ES-I3 (cell line): ENCODE results near the gene TSPAN4.

Experiments used
- H3K36me3 ChIP-seq: 2 replicates; pipeline ENCODE4 v1.6.1; 2013; ENCODE audit warnings: mild to moderate bottlenecking, low read length, control low read depth, moderate library complexity; ENCODE audit not compliant: insufficient read depth
- H3K4me1 ChIP-seq: 2 replicates; pipeline ENCODE4 v1.6.1; 2013; ENCODE audit warnings: mild to moderate bottlenecking, control low read depth, low read length; ENCODE audit not compliant: insufficient read depth
- H3K9ac ChIP-seq: 2 replicates; pipeline ENCODE4 v1.6.1; 2013; ENCODE audit warnings: low read depth, mild to moderate bottlenecking, low read length, moderate library complexity
- H3K9me3 ChIP-seq: 2 replicates; pipeline ENCODE4 v1.6.1; 2013; ENCODE audit warnings: mild to moderate bottlenecking, low read length, moderate library complexity; ENCODE audit not compliant: control insufficient read depth, insufficient read depth

Gene TSPAN4

DNA sequence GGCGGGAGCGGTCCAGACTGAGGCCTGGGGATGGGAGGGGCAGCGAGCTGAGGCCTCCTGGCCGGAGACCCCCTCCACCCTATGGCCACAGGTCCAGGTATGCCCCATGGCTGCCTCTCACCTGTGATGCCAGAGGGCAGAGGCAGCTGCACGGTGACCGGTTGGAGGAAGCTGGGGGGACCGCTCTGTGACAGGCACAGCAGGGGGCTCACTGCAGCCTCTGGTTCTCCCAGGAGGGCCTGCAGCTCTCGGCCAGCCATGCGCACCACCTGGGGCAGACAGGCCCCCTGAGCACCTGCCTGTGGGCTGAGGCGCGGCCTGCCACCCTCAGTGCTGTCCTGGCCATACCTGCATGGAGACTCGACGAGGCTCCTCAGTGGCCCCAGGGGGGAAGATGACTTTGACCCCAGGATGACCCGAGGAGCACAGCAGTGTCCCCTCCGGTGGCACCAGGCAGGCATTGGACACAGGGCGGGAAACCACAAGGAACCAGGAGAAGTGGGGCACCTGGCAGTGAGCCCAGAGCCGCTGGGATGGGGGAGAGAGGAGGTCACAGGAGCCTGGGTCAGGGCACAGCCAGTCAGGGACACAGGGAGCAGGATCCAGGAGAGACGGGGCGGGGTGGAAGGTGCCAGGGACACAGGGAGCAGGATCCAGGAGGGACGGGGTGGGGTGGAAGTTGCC is 41.4 kb upstream of the TSPAN4 start:
- H3K36me3 ChIP-seq, result peaks cover 8% of the 10 kb centered on the region
- H3K9ac ChIP-seq, result no peak overlapping the region
- H3K9me3 ChIP-seq, result no peaks in the 10 kb centered on the region
- peaks cover 5% of the 10 kb centered on the region for H3K4me1 ChIP-seq

DNA sequence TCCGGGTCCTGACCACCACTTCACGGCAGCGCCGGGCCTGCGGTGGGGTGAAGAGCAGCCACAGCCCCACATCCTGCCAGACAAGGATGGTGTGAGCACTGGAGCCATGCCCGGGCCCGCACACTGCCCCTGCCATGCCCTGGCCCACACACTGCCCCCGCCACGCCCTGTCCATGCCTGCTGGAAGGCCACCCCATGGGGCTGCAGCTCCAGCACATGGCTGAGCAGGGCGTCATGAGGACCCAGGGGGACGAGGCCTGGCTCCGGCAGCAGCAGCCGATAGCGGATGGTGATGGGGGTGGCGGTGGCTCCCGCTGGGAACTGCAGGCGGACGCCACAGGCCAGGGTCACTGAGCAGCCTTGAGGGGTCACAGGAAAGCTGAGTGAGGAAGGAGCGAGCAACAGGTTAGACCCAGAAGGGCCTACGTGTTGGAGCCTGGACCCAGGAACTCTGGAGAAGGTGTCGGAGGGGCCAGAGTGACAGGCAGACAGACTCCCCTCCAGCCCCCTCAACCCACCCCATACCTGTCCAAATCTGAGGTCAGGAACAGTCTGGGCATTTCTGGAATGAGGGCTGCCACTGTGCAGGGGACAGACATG is 40.5 kb upstream of the TSPAN4 start:
- Histone ChIP-seq H3K36me3 (peaks cover 8% of the 10 kb centered on the region), H3K4me1 (no peaks in the 10 kb centered on the region; the same call in 1 of the 2 replicates), H3K9ac (no peak overlapping the region), H3K9me3 (no peaks in the 10 kb centered on the region)

DNA sequence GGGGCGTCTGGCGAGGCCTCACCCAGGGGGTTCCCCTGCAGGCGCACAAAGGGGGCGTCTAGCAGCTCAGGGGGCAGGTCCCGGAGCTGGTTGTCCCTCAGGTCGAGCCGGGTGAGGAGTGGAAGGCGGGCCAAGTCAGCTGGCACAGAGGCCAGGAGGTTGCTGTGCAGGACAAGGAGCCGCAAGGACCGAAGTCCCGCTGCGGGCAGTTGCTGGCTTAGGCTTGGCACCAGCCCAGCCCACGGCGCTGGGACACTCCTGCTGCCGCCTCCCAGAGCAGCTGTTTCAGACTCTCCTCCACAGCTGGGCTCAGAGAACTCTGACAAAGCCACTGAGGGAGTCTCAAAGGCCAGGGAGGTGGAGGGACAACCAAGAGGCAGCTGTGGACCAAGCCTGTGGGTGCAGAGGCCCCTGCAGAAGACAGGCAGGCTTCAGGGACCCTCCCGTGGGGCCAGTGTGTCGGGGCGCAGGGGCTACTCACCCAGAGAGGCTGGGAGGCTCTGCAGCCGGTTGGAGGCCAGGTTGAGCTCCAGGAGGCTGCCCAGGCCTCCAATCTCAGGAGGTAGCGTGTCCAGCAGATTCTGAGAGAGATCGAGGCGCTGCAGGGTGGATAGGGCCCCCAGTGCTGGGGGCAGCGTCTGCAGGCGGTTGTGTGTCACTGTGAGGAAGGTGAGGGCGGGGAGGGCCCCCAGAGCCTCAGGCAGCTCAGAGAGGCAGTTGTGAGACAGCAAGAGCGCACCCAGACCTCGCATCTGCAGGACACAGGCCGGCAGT is 39.8 kb upstream of the TSPAN4 start:
- Histone ChIP-seq H3K9ac (no peak overlapping the region), H3K36me3 (peaks cover 8% of the 10 kb centered on the region), H3K9me3 (no peaks in the 10 kb centered on the region), H3K4me1 (no peaks in the 10 kb centered on the region; the same call in 1 of the 2 replicates)

DNA sequence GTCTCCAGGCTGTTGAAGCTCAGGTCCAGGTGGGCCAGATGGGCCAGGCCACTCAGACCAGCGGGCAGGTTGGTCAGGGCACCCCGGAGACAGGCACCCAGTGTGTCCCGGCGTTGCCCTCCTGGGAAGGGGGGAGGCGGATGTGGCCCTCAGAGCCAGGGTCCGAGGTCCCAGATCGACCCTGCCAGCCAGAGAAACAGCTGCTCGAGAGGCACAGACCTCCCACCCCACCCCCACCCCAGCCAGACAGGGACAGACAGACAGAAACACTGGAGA is 39.2 kb upstream of the TSPAN4 start:
- Histone ChIP-seq H3K9ac (peak overlapping the region; percentile 74; the same call in 1 of the 2 replicates), H3K9me3 (no peaks in the 10 kb centered on the region), H3K36me3 (peaks cover 8% of the 10 kb centered on the region), H3K4me1 (no peaks in the 10 kb centered on the region; the same call in 1 of the 2 replicates)

DNA sequence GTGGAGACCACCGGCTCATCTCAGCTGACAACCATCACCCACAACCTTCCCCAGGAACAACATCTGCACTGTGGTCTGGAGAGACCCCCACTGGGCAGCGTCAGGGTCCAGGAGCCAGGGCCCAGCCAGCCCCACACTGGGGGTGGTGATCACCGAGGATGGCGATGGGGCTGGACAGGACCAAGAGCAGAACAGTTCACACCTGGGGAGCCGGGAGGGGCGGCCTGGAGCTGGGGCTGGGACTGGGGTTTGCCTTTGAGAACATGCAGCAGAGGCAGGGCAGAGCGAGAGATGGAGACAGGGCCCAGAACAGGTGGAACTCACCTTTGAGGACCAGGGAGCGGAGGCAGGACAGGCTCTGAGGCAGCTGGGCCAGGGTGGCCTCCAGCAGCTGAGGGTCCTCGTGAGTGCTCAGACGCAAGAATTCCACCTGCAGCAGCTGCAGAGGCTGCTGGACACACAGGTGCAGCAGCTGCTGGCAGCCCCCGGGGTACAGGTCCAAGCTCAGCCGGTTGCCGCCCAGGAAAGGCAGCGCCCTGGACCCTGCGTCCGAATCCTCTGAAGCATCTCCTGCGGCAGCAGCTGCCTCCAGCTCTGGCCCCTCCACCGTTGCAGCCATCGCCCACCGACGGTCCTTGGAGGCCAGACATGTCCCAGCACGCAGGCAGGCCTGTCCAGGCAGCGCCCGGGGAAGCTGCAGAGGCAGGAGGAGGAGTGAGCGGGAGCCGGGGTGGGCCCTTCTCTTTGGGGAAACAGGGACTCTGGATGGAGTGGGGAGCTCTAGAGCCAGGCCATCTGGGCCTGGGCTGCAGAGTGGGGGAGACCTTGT is 38.7 kb upstream of the TSPAN4 start:
- peaks cover 8% of the 10 kb centered on the region for H3K36me3 ChIP-seq
- H3K9ac ChIP-seq, result peak overlapping the region; percentile 74
- no peaks in the 10 kb centered on the region; the same call in 1 of the 2 replicates for H3K4me1 ChIP-seq

DNA sequence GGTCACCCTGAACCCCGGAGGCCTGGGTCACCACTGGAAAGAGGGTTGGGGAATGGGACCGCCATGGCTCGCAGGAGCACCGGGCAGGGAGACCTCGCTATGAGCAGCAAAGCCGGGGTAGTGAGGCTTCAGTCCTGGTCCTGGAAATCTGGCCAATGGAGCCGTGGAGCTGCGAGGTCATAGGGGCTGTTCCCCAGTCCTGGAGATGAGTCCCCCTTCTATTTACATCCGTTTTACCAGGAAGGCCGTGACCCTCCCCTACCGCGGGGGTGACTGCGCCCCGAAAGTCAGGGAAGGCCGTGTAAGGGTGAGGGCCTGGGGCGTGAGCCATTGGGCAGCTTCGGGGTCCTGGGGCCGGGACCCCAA is 38.1 kb upstream of the TSPAN4 start:
- Histone ChIP-seq H3K4me1 (no peaks in the 10 kb centered on the region; the same call in 1 of the 2 replicates), H3K36me3 (peaks cover 8% of the 10 kb centered on the region), H3K9me3 (no peaks in the 10 kb centered on the region), H3K9ac (peak overlapping the region; percentile 74)

More for the DNA sequence above, 38.7 kb upstream of the TSPAN4 start:
- H3K9me3 ChIP-seq, result no peaks in the 10 kb centered on the region

DNA sequence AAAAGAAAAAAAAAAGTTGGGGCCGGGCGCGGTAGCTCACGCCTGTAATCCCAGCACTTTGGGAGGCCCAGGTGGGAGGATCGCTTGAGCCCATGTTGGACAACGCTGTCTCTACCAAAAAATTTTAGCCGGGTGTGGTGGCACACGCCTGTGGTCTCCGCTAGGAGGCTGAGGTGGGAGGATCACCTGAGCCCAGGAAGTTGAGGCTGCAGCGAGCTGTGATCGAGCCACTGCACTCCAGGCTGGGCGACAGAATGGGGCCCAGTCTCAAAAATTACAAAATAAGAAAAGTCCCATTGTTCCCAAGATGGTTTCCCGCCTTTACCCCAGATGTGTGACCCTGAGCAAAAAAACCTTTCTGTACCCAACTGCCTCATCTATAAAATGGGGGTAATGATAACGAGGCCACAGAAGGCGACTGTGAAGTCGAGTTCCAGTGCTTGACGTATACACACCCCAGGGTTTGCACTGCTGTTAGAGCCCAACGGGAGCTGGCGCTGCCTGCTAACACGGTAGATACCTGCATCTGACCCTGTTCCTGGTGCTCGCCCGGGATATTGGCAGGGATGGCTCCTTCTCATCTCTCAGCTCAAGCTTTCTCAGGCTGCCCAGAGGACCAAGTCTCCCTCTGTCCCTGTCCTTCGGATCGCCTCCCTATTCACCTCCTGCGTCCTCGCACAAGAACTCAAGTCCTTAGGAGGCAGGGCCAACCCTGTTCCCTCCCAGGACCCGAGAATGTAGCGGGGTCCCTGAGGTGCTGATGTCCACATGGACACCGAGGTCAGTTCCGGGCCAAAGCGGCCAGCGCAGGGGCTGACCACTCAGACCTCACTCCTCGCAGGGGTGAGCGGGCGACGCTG is 34.0 kb upstream of the TSPAN4 start:
- peaks cover 21% of the 10 kb centered on the region for H3K36me3 ChIP-seq
- no peaks in the 10 kb centered on the region; the same call in 1 of the 2 replicates for H3K4me1 ChIP-seq
- H3K9ac ChIP-seq, result peak overlapping the region; percentile 85
- no peaks in the 10 kb centered on the region for H3K9me3 ChIP-seq

DNA sequence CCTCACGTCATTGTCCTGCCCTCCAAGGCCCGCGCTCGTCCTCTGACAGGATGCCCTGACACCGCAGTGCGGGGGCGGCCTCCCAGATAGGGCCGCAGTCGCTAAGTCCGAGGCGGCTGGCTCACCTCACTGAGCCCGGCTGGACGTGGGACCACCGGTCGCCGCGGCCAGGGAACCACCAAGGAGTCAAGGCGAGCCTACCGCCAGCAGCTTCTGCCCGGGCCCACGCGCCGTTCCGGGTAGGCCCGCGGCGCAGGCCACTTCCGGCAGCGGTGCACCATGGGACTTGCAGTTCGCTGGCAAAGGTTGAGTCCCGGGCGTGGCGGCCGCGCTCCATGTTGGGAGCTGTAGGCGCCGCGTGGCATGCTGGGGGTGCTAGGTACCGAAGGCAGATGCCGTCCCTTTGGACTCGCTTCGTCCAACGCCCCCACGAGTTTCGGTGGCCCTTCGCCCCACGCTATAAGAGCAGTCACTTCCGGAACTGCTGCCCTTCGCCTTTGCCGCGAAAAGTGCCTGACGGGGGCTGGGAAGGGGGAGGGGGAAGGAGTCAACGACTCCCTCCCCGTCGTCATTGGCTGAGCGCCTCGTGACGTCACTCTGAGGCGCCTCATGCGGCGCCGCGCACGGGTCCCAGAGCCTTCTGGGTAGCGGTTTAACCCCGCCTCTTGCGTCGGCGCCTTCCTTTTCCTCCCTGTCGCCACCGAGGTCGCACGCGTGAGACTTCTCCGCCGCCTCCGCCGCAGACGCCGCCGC is 33.2 kb upstream of the TSPAN4 start, which contains the start of gene RPLP2:
Gene RPLP2 (plus strand): TSS at position 681 of the 753 bp plus-strand sequence. CDS start 268 bp downstream, outside the sequence.
- Histone ChIP-seq H3K36me3 (peaks cover 21% of the 10 kb centered on the region), H3K4me1 (no peaks in the 10 kb centered on the region), H3K9ac (peak within 1 kb of the TSS; percentile 85), H3K9me3 (no peaks in the 10 kb centered on the region)

DNA sequence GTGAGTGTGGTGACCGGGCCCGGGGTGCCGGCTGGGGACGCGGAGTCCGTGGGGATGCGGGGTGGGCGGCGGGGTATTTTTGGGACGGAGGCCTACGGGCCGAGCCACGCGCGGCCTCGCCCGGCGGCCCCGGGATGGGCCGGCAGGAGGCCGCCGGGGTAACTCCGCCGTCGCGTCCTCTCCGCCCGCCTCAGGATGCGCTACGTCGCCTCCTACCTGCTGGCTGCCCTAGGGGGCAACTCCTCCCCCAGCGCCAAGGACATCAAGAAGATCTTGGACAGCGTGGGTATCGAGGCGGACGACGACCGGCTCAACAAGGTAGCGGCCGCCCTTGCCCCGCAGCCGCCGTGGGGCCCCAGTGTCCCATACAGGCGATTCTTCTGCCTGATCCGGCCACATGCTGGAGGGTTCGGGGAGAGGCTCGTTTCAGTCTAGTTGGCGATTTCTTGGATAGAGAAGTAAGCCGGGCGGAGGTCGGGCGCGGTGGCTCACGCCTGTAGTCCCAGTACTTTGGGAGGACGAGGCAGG is 32.5 kb upstream of the TSPAN4 start:
- Histone ChIP-seq H3K36me3 (peaks cover 21% of the 10 kb centered on the region), H3K4me1 (no peaks in the 10 kb centered on the region), H3K9me3 (no peaks in the 10 kb centered on the region), H3K9ac (peak overlapping the region; percentile 85)

DNA sequence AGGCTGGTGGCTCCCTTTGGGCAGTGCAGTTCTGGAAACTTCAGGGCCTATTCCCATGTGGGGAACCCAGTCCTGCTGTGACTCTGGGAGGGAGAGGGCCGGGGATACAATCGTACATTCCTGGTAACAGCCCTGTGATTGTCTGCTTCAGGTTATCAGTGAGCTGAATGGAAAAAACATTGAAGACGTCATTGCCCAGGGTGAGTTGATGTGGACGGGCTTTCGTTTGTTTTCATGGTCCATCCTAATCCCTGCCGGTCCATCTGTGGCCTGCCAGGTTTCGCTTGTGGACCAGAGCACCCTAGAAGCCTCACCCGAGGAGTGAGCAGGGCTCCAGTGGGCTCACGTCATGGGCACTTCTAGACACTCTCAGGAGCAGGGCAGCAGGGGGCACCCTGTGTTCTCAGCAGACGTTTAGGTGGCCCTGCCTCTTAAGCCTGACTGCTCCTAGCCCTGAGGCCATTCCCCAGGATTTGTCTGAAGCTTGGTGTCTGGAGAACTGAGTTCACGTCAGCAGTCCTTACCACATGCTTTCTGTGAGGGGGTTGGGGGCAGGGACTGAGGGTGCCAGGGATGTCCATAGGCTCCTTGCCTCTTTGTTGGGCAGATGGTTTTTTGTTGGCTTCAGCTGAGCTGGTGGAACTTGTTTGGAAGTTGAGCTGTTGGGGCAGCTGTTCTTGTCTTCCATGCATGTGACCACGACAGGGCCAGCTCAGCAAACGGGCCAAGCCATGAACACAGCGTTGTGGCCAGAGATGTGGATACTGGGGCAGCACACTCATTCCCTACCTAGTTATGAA is 31.0 kb upstream of the TSPAN4 start:
- H3K36me3 ChIP-seq, result peaks cover 21% of the 10 kb centered on the region
- H3K9me3 ChIP-seq, result no peaks in the 10 kb centered on the region
- peaks cover 3% of the 10 kb centered on the region; the same call in 1 of the 2 replicates for H3K4me1 ChIP-seq
- no peak overlapping the region for H3K9ac ChIP-seq

DNA sequence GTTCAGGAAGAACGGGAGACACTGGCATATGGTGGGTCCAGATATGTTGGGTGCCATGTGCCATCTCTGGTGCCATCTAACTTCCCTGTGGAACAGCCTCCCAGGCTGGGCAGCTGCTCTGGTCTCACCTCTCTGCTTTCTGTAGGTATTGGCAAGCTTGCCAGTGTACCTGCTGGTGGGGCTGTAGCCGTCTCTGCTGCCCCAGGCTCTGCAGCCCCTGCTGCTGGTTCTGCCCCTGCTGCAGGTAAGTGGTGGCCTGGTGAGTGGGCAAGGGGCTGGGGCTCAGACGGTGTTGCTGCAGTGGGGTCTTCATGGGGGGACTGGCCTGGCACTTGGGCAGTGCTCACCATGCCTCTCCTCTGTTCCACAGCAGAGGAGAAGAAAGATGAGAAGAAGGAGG is 30.3 kb upstream of the TSPAN4 start:
- Histone ChIP-seq H3K9me3 (no peaks in the 10 kb centered on the region), H3K9ac (no peak overlapping the region), H3K4me1 (peaks cover 3% of the 10 kb centered on the region; the same call in 1 of the 2 replicates)

DNA sequence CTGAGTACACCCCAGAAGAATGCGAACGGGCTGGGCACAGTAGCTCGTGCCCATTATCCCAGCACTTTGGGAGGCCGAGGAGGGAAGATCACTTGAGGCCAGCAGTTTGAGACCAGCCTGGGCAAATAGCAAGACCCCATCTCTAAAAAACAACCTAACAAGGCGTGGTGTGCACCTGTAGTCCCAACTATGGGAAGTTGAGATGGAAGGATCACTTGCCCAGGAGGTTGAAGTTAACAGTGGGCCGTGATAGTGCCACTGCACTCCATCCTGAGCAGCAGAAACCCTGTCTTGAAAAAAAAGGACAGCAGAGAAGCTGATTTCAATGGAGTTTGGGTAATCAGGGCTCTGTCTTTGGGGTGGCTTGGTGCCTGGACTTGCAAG is 29.6 kb upstream of the TSPAN4 start:
- Histone ChIP-seq H3K9ac (no peak overlapping the region), H3K4me1 (peaks cover 3% of the 10 kb centered on the region; the same call in 1 of the 2 replicates), H3K36me3 (peaks cover 21% of the 10 kb centered on the region), H3K9me3 (no peaks in the 10 kb centered on the region)

More for the DNA sequence above, 30.3 kb upstream of the TSPAN4 start:
- H3K36me3 ChIP-seq, result peaks cover 21% of the 10 kb centered on the region
